GM15510 (cell line): ENCODE results near the gene CDC14B.

Experiments
- POLR2A ChIP-seq: IDR thresholded peaks from 3 replicates; pipeline ENCODE4 v1.6.1; 2011; ENCODE audit warnings: borderline replicate concordance; ENCODE audit not compliant: insufficient read length; ENCODE audit errors: extremely low read depth

The CDC14B gene

GRCh38 chr9:96641514-96641913 lies 21.9 kb upstream of the CDC14B start:
- TF ChIP-seq POLR2A = no peak

GRCh38 chr9:96638606-96639364 lies 19.1 kb upstream of the CDC14B start:
- no peak for TF ChIP-seq POLR2A

DNA sequence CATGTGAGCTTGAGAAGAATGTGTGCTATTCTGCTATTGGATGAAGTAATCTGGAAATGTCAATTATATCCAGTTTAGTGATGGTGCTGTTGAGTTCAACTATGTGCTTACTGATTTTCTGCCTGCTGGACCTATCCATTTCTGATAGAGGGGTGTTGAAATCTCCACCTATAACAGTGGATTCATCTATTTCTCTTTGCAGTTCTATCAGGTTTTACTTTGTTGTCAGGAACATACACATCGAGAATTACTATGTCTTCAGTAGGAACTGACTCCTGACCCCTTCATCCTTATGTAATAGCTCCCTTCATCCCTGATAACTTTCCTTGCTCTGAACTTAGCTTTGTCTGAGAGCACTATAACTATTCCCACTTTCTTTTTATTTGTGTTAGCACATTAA lies 16.7 kb upstream of the CDC14B start:
- TF ChIP-seq POLR2A = no peak

- TF ChIP-seq POLR2A = no peak
Measured at GRCh38 chr9:96626912-96627311, 7.3 kb upstream of the CDC14B start.

DNA sequence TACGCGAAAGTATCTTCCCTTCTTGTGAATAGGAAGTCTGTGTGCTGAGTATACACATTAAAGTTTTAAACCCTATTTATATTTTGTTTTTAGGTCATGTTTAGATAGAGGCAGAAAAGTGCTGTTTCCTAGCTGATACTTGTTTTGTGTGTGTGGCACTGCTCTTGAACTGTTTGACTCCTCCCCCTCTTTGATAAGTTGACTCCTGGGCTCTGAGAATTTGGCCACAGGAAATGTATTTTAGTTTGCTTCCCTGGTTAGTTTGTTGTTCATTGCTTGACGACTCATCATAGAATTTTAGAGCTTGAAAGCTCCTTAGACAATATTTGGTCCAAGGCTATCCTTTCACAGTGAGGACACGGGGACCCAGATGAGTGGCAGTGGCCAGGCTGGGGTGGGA lies 2.0 kb upstream of the CDC14B start:
- no peak for TF ChIP-seq POLR2A

- no peak for TF ChIP-seq POLR2A
Measured at GRCh38 chr9:96620832-96621269, 1.2 kb upstream of the CDC14B start.

GRCh38 chr9:96620181-96620514 lies 505 bp upstream of the CDC14B start:
- no peak for TF ChIP-seq POLR2A

DNA sequence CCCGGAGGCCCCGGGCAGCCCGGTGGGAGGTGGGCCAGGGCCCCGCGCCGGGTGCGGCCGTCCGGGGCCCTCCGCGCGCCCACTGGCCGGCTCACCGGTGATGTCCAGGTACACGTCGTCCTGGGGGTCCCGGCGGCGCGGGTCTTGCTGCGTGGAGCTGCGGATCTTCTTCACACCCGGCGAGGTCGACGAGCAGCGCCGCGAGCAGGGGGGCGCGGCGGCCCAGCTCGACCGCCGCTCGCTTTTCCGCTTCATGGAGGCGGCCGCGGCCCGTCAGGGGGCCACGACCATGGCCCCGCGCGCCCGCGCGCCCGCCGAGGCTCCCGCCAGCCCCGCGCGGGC lies 548 bp downstream of the CDC14B start:
- TF ChIP-seq POLR2A = no peak

DNA sequence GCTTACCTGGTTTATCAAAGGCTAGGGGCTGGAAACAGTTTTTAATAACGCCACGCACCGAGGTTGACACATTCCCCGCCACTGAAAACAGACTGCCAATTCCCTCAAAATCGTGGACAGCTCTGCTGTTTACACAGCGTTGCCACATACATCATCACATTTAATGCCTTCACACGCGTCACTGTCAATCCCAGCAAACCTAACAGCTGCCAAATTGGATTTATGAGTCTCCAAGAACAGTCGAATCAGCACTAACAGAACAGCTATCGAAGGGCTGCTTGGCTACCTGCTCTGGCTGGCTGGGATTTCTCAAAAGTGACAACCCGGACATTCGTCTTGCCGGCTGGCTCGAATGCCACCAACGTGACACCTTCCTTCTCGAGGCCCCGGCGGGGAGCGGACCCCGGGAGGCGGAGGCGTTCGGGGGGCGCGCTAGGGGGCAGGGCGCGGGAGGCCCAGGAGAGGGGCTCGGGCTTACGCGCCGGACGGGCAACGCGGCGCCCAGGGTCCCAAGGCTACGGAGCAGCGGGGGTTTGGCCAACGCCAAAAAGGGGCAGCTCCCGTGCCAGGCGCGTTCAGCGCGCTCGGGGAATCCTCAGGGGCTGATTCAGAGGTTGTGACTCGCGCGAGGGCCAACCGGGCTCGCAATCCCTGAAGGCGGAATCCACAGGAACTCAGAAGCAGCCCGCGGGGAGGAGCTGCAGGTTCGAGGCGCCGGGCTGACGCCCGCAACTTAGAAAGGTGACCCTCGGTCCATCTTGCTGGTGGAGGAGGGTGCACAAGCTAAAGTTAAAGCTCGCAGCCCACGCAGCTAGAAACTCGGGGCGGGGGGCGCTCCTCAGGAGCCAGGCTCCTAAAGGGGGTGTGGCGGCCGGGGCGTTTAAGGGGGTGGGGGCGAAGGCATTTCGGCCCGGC lies 1.2 kb downstream of the CDC14B start:
- no peak for TF ChIP-seq POLR2A

DNA sequence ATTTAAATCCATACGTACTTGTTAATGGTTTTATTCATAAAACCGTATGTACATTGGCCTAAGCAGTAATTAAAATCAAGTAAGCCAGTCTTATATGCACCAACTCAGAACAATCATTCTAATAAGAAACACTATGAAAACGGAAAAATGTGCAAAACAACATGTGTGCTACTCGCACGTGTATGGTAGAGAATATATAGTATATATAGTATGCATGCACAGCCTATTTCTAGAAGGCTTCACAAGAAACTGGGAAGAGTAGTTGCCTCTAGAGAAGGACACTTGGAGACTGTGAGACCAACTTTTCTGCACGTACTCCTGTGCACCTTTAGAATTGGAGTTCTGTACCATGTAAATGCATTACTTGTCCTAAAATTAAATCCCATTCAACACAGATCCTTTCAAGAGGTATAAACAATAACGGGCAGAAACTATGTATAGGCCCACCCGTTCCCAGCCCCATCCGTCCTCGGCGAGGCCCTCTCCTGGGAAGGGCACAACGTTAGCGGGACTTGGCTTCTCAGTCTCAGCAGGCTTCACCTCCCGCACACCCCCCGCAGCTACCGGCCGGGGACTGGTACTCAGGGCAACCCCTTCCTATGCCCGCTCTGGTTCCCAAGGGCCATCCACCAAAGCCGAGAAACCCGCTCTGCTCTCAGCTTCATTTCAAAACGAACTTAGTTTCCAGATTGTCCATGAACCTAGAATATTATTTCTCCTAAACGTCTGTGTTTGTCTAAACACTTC lies 2.0 kb downstream of the CDC14B start:
- no peak for TF ChIP-seq POLR2A

DNA sequence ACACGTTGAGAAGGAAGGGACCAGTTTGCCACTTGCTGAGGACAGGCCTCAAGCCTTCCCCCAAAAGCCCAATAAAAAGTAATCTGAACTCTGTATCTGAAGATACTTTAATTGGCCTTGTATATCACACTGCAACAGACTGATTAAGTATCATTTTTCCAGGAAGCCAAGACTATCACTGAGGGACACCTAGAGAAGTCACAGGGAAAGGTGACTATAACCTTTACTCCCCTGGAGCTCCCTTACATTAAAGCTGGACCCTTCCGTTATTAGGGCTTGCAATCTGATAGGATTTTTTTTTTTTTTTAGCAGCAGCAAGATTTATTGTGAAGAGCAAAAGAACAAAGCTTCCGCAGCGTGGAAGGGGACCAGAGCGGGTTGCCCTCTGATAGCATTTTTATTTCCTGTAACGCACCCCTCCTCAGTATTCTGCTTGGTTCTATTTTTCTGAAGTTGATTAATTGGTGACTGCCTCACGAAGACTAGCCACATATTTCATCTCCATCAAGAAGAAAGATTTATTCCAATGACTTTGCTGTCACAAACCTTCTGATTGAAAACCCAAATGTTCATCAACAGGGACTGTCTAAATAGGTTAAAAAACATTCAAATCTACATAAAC lies 2.7 kb downstream of the CDC14B start:
- TF ChIP-seq POLR2A = no peak

GRCh38 chr9:96615411-96615810 lies 4.2 kb downstream of the CDC14B start:
- no peak for TF ChIP-seq POLR2A

DNA sequence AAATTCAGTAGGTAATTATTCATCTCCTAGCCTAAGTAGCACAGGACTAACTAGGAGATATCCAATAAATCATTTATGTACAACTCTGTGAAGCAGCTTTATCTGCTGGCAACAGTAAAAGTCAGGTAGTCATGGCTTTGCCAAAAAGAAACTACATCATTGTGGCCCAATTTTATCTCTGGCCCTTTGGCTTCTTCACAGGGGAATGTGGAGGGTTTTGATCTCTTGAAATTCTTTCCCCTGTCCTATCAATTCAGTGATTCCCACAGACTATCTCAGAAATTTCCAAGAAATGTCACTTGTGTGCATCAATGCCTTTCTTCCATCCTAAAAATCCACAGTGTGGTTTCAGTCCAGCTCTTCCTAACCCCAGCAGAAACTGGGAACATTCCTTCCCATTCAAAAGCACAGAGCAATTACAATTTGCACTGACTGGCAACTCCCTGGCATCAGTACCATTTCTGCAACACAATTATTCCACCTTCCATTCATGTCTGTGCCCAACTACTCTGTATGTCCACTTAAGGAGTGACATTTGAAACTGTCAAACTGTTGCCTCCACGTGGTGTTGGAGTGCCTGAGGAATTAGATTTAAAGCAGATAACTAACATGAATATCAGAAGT lies 6.6 kb downstream of the CDC14B start:
- no peak for TF ChIP-seq POLR2A
